Measurements from ENCODE around the gene CNR1. TPM values are rescaled to one million over a fixed set of nuclear protein-coding genes. Genes with fewer than 3 reads are reported as not detected.

The CNR1 gene
- total RNA-seq, 3 donors from 2014 or later, result 3.5 to 17.3 (median 4.1) TPM

DNA sequence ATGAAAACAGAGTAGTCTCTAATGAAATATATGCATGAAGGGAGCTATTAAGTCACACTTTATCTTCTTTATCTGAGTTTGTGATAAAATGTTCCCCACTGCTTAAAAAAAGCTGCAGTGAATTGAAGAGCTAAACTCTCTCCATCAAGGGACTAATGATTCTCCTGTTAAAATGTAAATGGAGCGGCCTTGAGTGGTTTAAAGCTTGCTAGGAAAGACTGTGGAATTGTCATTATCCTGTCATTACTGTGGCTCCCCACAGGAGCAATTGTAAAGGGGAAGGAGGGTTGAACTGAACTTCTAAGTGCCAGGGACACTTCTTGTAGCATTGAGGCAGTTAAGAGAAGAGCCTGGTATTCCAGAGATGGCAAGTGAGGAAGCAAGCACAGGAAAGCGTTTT lies 17.3 kb upstream of the CNR1 start:
- ATAC-seq (no peak), DNase-seq (no peak)
- no peaks in the 10 kb centered on the region for H3K36me3 ChIP-seq (ENCODE audit: low read depth)
- intact Hi-C loops (cut with DNase I, micrococcal nuclease), result no loop called here
- H3K9me3 ChIP-seq, result no peaks in the 10 kb centered on the region
- TF ChIP-seq, protein P1, sequence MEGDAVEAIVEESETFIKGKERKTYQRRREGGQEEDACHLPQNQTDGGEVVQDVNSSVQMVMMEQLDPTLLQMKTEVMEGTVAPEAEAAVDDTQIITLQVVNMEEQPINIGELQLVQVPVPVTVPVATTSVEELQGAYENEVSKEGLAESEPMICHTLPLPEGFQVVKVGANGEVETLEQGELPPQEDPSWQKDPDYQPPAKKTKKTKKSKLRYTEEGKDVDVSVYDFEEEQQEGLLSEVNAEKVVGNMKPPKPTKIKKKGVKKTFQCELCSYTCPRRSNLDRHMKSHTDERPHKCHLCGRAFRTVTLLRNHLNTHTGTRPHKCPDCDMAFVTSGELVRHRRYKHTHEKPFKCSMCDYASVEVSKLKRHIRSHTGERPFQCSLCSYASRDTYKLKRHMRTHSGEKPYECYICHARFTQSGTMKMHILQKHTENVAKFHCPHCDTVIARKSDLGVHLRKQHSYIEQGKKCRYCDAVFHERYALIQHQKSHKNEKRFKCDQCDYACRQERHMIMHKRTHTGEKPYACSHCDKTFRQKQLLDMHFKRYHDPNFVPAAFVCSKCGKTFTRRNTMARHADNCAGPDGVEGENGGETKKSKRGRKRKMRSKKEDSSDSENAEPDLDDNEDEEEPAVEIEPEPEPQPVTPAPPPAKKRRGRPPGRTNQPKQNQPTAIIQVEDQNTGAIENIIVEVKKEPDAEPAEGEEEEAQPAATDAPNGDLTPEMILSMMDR (IDR thresholded peaks at IDR 0.05), result no peak
- no peak overlapping the region for H3K4me3 ChIP-seq
- no peaks in the 10 kb centered on the region for H3K4me1 ChIP-seq (ENCODE audit: low read depth)

DNA sequence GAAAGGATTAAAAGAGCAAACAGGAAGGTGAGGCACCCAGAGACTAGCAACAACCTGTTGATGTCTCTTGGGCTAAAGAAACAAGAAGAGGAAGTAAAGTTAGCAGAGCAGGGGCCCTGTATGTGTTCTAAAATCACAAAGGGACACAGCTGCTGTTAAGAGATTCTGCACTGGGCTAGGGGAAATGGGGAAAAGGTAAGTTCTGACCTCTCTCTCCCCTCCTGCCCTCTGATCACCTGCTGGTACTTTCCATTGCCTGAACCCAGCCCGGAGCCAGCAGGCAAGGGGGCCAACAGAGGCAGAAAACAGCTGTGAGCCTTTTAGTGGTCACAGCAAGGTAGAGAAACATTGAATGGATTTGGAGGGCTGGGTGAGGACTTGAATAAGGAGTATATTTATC lies 13.5 kb upstream of the CNR1 start:
- Histone ChIP-seq H3K9me3 (no peaks in the 10 kb centered on the region), H3K4me1 (ENCODE audit: low read depth) (no peaks in the 10 kb centered on the region), H3K36me3 (ENCODE audit: low read depth) (no peaks in the 10 kb centered on the region), H3K4me3 (no peak overlapping the region)
- TF ChIP-seq, protein P1 (IDR thresholded peaks at IDR 0.05), result no peak
- DNase-seq (no peak), ATAC-seq (peak; percentile 59)
- intact Hi-C loops (cut with DNase I, micrococcal nuclease), result no loop called here

DNA sequence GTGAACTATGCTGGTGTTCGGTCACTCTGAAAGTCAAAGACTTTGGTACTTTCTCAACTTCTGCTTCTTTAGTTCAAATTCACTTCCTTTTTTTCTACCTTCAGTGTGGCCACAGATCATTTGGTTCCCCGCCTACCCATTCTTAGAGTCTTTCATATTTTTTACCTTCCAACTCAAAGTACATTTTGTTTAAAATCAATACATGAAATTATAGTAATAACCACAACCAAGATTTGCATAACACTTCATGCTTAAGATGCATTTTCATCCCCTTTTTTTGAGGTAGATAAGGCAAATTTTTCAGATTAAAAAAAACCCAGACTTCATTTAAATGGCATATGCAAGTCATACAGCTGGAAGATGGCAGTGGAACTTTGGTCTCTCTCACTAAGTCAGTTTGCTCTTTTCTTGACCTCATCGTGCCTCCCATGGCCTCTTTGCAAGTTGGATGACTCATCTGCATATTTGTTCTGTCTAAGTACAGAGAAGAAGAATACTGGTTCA lies 11.9 kb upstream of the CNR1 start:
- no peaks in the 10 kb centered on the region for H3K36me3 ChIP-seq (ENCODE audit: low read depth)
- TF ChIP-seq, protein P1 (IDR thresholded peaks at IDR 0.05), result no peak
- intact Hi-C loops (cut with DNase I, micrococcal nuclease), result no loop called here
- no peak overlapping the region for H3K4me3 ChIP-seq
- DNase-seq (no peak), ATAC-seq (peak; percentile 41)
- H3K9me3 ChIP-seq, result no peaks in the 10 kb centered on the region
- no peaks in the 10 kb centered on the region for H3K4me1 ChIP-seq (ENCODE audit: low read depth)

DNA sequence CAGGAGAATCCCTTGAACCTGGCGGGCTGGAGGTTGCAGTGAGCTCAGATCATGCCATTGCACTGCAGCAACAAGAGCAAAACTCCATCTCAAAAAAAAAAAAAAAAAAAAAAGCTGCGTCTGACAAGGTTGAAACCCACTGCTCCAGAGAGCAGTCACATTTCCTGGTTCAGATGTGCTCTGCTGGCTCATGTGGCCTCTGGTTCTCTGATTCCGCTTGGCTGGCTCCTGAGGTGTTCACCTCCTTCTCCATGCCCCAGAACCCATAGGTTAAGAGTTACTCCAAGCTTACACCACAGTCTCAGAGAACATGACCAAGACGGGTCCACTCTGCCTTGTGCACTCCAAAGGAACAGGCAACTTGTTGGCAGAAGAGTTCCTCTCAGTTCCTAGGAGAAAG lies 8.8 kb upstream of the CNR1 start:
- DNase-seq, result no peak
- ATAC-seq, result no peak
- Histone ChIP-seq H3K4me1 (ENCODE audit: low read depth) (no peaks in the 10 kb centered on the region), H3K9me3 (no peaks in the 10 kb centered on the region), H3K4me3 (no peak overlapping the region), H3K36me3 (ENCODE audit: low read depth) (no peaks in the 10 kb centered on the region)
- intact Hi-C loops (cut with DNase I, micrococcal nuclease), result no loop called here
- TF ChIP-seq, protein P1 (IDR thresholded peaks at IDR 0.05), result no peak

DNA sequence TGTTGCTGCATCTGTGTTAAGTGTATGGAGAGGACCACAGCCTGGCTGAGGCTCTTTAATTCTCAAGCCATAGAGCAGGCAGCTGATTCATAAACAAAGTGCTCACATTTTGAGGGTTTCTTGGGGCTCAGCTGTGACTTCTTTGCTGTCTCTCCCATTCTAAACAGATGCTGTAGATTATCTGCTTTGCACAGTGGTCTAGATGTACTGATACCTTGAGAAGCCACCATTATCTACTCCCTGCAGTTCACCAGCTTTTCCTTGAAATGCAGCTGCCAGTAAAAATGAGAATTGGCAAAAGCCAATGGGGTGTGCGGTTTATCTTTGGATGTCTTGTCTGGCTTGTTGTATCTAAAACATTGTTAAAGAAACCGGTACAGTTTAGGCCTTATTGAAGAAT lies 5.2 kb upstream of the CNR1 start:
- Histone ChIP-seq H3K4me1 (ENCODE audit: low read depth) (peaks cover 2% of the 10 kb centered on the region), H3K9me3 (no peaks in the 10 kb centered on the region), H3K4me3 (no peak overlapping the region), H3K36me3 (ENCODE audit: low read depth) (no peaks in the 10 kb centered on the region)
- TF ChIP-seq, protein P1 (IDR thresholded peaks at IDR 0.05), result no peak
- DNase-seq, result no peak
- intact Hi-C loops (cut with DNase I, micrococcal nuclease), result no loop called here
- ATAC-seq, result no peak

DNA sequence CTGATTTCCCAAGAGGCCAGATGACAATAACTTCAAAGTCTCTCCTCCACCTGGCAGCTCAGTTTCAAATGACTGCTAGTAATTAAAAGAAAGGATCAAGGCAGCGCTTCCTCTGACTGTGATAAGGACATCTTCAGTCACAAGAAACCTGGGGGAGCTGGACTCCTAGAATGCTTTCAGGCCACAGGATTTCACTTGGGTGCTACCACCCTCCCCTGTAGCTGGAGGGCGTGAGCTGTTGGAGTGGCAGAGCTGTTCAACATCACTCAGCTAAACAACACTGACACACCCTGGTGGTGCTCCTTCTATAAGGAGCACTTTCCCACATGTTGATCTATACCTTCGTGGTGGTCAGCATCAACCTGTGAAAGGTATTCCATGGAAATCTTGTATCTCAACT lies 2.2 kb upstream of the CNR1 start:
- TF ChIP-seq, protein P1 (IDR thresholded peaks at IDR 0.05), result no peak
- no peaks in the 10 kb centered on the region for H3K9me3 ChIP-seq
- no peak overlapping the region for H3K4me3 ChIP-seq
- DNase-seq (peak in 1 of 3 donors; percentile 9), ATAC-seq (no peak)
- H3K36me3 ChIP-seq (ENCODE audit: low read depth), result no peaks in the 10 kb centered on the region
- peaks cover 12% of the 10 kb centered on the region for H3K4me1 ChIP-seq (ENCODE audit: low read depth)
- intact Hi-C loops (cut with DNase I, micrococcal nuclease), result loop anchor here (10.0 kb wide), 1 partner anchor 234 kb away; no protein-coding TSS in a partner anchor
